Neural progenitor cell (in vitro differentiated cells): ENCODE results near the gene ANP32E. TPM values are rescaled to one million over a fixed set of nuclear protein-coding genes. Genes with fewer than 3 reads are reported as not detected.

Experiments
- DNase-seq: peaks from one replicate; pipeline ENCODE4 v3.0.0-alpha.2; 2016; ENCODE audit warnings: low spot score
- H2AFZ ChIP-seq: fragments of 200-600 bp; sonication (generic); replicated peaks from 2 replicates; pipeline ENCODE4 v1.6.1; 2016; ENCODE audit warnings: antibody characterized with exemption
- H3F3A ChIP-seq: fragments of 200-600 bp; sonication (generic); 2 replicates; pipeline ENCODE4 v1.6.1; 2016; ENCODE audit warnings: antibody characterized with exemption, low read depth
- H3K27ac ChIP-seq: fragments of 200-600 bp; sonication (generic); 2 replicates; pipeline ENCODE4 v1.5.1; 2016; ENCODE audit warnings: mild to moderate bottlenecking
- H3K27me3 ChIP-seq: fragments of 200-600 bp; sonication (generic); 2 replicates; pipeline ENCODE4 v1.6.1; 2016; ENCODE audit warnings: mild to moderate bottlenecking, moderate library complexity
- H3K36me3 ChIP-seq: fragments of 200-600 bp; sonication (generic); 2 replicates; pipeline ENCODE4 v1.5.1; 2016
- H3K4me1 ChIP-seq: fragments of 200-600 bp; sonication (generic); 2 replicates; pipeline ENCODE4 v1.6.1; 2016; ENCODE audit warnings: mixed run types
- H3K4me2 ChIP-seq: fragments of 200-600 bp; sonication (generic); 2 replicates; pipeline ENCODE4 v1.6.1; 2016
- H3K4me3 ChIP-seq: fragments of 200-600 bp; sonication (generic); 2 replicates; pipeline ENCODE4 v1.5.1; 2016
- H3K79me2 ChIP-seq: fragments of 200-600 bp; sonication (generic); 2 replicates; pipeline ENCODE4 v1.6.1; 2016; ENCODE audit warnings: low read depth
- H3K9ac ChIP-seq: fragments of 200-600 bp; sonication (generic); 2 replicates; pipeline ENCODE4 v1.6.1; 2016
- H3K9me3 ChIP-seq: fragments of 200-600 bp; sonication (generic); 2 replicates; pipeline ENCODE4 v1.5.1; 2016; ENCODE audit warnings: low read depth
- H4K20me1 ChIP-seq: fragments of 200-600 bp; sonication (generic); 2 replicates; pipeline ENCODE4 v1.6.1; 2016; ENCODE audit warnings: low read depth
- H3K27ac Mint-ChIP-seq: 3 replicates; pipeline ENCODE4 v1.8.0; 2021; ENCODE audit warnings: mixed read lengths
- H3K27me3 Mint-ChIP-seq: 2 replicates; pipeline ENCODE4 v1.8.0; 2022; ENCODE audit warnings: low read depth, mild to moderate bottlenecking, inconsistent platforms, moderate library complexity, mixed read lengths; ENCODE audit not compliant: insufficient read depth
- H3K36me3 Mint-ChIP-seq: 3 replicates; pipeline ENCODE4 v1.8.0; 2021; ENCODE audit warnings: mixed read lengths
- H3K4me1 Mint-ChIP-seq: 3 replicates; pipeline ENCODE4 v1.8.0; 2021; ENCODE audit warnings: mixed read lengths
- H3K4me3 Mint-ChIP-seq: 3 replicates; pipeline ENCODE4 v1.8.0; 2021; ENCODE audit warnings: mild to moderate bottlenecking, moderate library complexity, mixed read lengths
- H3K9me3 Mint-ChIP-seq: 3 replicates; pipeline ENCODE4 v1.8.0; 2020; ENCODE audit warnings: mixed read lengths
- CTCF ChIP-seq: fragments of 200-600 bp; sonication (generic); IDR thresholded peaks from 2 replicates; pipeline ENCODE4 v1.5.1; 2017; ENCODE audit warnings: antibody characterized with exemption, mild to moderate bottlenecking
- EZH2 ChIP-seq: fragments of 200-600 bp; sonication (generic); IDR thresholded peaks from 2 replicates; pipeline ENCODE4 v1.6.1; 2017; ENCODE audit warnings: antibody characterized with exemption, mild to moderate bottlenecking, moderate library complexity
- EZH2phosphoT487 ChIP-seq: fragments of 200-600 bp; sonication (generic); IDR thresholded peaks from 2 replicates; pipeline ENCODE4 v1.6.1; 2017; ENCODE audit warnings: antibody characterized with exemption
- total RNA-seq: library from RNA; depleted of rRNA; stranded (reverse); fragments of >200 nt; gene quantifications from 2 replicates; pipeline ENCODE4 v1.2.3, GENCODE V29; 2015; ENCODE audit warnings: low replicate concordance

The ANP32E gene
- total RNA-seq, 1 donor from 2014 or later = 201 TPM

GRCh38 chr1:150263549-150263948 is 27.6 kb upstream of the ANP32E start:
- no peak for DNase-seq
- Histone ChIP-seq H3K4me3 (no peak overlapping the region), H3K4me1 (peaks cover 23% of the 10 kb centered on the region), H3K9ac (no peak overlapping the region), H3F3A (peaks cover 41% of the 10 kb centered on the region), H3K9me3 (no peaks in the 10 kb centered on the region), H3K79me2 (peaks cover 54% of the 10 kb centered on the region), H4K20me1 (peaks cover 3% of the 10 kb centered on the region), H2AFZ (no peak overlapping the region), H3K27me3 (no peaks in the 10 kb centered on the region), H3K36me3 (no peaks in the 10 kb centered on the region), H3K27ac (no peak overlapping the region), H3K4me2 (no peak overlapping the region)
- no peak overlapping the region for H3K4me3 Mint-ChIP-seq
- H3K27me3 Mint-ChIP-seq = peaks cover 6% of the 10 kb centered on the region
- H3K36me3 Mint-ChIP-seq = peaks cover 20% of the 10 kb centered on the region
- H3K4me1 Mint-ChIP-seq = peaks cover 42% of the 10 kb centered on the region
- H3K9me3 Mint-ChIP-seq = no peaks in the 10 kb centered on the region
- TF ChIP-seq CTCF = no peak
- no peak for TF ChIP-seq EZH2phosphoT487
- TF ChIP-seq EZH2 = no peak
- H3K27ac Mint-ChIP-seq = no peak overlapping the region

GRCh38 chr1:150262388-150263320 is 26.7 kb upstream of the ANP32E start:
- Histone ChIP-seq H3F3A (peaks cover 50% of the 10 kb centered on the region), H3K27ac (no peak overlapping the region), H3K9me3 (no peaks in the 10 kb centered on the region), H3K36me3 (no peaks in the 10 kb centered on the region), H3K79me2 (peaks cover 54% of the 10 kb centered on the region), H3K27me3 (no peaks in the 10 kb centered on the region), H3K4me3 (no peak overlapping the region), H4K20me1 (no peaks in the 10 kb centered on the region), H3K9ac (no peak overlapping the region), H3K4me1 (peaks cover 19% of the 10 kb centered on the region), H2AFZ (no peak overlapping the region), H3K4me2 (no peak overlapping the region)
- Mint-ChIP-seq H3K4me3 (no peak overlapping the region), H3K9me3 (no peaks in the 10 kb centered on the region), H3K27ac (no peak overlapping the region), H3K27me3 (peaks cover 6% of the 10 kb centered on the region), H3K4me1 (peaks cover 42% of the 10 kb centered on the region), H3K36me3 (peaks cover 20% of the 10 kb centered on the region)
- TF ChIP-seq CTCF (no peak), EZH2phosphoT487 (no peak)
- no peak for DNase-seq

GRCh38 chr1:150261367-150261766 is 25.5 kb upstream of the ANP32E start:
- Histone ChIP-seq H3K9ac (no peak overlapping the region), H3K9me3 (no peaks in the 10 kb centered on the region), H3K4me1 (peaks cover 19% of the 10 kb centered on the region), H4K20me1 (no peaks in the 10 kb centered on the region), H3K4me3 (no peak overlapping the region), H3F3A (peaks cover 63% of the 10 kb centered on the region), H3K4me2 (no peak overlapping the region), H3K27ac (no peak overlapping the region), H3K27me3 (no peaks in the 10 kb centered on the region), H2AFZ (no peak overlapping the region), H3K36me3 (no peaks in the 10 kb centered on the region), H3K79me2 (peaks cover 48% of the 10 kb centered on the region)
- no peak for TF ChIP-seq EZH2phosphoT487
- TF ChIP-seq CTCF = no peak
- TF ChIP-seq EZH2 = no peak
- Mint-ChIP-seq H3K27ac (no peak overlapping the region), H3K9me3 (no peaks in the 10 kb centered on the region), H3K27me3 (peaks cover 9% of the 10 kb centered on the region), H3K4me3 (peak overlapping the region; percentile 75), H3K36me3 (peaks cover 12% of the 10 kb centered on the region), H3K4me1 (peaks cover 44% of the 10 kb centered on the region)
- no peak for DNase-seq
